HuH-7 (cell line): Measurements from ENCODE around the gene BCLAF3.

Experiments
- DNase-seq: peaks from one replicate; pipeline ENCODE4 v3.0.0; 2011; ENCODE audit warnings: low spot score

BCLAF3 gene

DNA sequence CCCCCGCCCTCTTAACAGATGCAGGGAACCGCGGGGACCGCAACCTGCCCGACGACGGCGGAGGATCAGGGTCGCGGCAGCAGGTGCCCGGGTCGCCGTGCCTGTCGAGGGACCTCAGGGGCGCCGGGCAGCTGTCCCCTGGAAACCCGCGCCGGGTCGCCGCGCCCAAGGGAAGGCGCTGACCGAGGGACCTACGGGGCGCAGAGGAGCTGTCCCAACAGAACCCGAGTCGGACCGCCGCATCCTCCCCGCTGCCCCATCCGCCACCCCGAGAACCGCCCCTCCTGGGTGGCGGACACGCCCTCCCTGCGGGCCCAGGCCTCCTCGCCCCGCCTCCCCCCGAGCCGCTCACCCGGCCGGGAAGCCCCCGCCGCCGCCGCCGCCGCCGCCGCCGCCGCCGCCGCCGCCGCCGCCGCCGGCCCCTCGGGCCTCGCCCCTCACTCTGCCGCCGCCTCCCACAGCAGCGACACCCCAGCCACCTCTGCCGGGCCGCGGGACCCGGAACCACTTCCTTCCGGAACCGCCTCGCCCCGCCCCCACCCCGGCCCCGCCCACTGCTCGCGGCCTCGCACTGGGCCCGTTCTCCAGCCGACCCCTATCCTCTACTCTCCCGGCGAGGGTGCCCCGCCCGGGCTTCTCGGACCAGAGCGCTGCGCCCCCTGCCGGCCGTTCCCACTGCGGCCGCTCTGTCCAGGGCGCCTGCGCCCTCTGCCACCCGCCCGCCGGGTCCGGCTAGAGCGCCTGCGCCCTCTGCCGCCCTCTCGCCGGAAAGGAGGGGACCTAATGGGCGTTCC, at the start of gene BCLAF3:
BCLAF3 (minus strand) TSS at position 506 of the 794 bp plus-strand sequence. CDS start 20,797 bp downstream, outside the sequence.
- peak; percentile 71 for DNase-seq

DNA sequence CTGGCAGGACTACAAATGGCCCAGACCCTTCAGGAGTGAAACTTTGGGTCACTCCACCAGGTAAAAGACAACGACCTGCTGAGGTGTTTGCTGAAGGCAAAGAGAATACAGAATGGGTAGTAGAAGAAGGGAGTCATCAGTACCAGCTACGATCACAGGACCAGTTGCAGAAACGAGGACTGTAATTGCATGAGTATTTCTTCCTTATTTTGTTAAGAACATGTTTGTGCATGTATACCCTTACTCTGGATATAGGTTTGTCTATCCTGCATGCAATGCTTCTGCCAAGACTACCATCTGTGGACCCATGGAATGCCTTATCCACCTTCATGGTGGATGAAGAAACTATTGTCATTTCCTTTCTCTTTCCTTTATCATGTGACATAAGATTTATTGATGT, 48.1 kb upstream of the BCLAF3 start:
- DNase-seq = no peak

DNA sequence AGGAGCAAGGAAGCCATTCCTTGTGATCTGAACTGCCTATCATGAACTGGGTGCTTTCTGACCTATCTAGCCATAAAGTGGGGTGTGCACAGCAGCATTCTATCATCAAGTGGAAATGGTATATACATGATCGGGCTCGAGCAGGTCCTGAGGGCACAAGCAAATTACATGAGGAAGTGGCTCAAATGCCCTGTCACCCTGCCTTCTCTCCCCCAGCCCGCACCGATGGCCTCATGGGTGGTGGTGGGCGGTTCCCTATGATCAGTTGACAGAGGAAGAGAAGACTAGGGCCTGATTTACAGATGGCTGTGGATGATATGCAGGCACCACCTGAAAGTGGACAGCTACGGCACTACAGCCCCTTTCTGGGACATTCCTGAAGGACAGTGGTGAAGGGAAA, 46.3 kb upstream of the BCLAF3 start:
- no peak for DNase-seq

DNA sequence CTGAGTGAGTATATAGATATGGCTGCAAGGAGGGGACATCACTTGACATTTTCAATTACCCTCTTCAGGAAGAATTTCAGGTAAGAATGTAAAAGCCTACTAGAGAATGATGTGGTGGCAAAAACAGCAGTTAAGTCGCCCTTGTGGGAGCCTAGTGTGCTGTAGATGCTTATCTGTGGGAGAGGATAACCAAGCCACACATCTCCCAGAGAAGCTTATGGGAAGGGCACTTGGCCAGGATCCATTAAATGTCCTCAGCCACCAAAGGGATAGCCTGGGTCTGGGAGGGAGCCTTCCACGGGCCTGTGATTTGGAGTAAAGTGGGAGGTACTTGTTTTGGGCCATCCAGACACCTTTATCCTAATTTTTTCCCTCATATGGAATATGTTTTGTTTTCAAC, 41.3 kb upstream of the BCLAF3 start:
- DNase-seq = no peak

DNA sequence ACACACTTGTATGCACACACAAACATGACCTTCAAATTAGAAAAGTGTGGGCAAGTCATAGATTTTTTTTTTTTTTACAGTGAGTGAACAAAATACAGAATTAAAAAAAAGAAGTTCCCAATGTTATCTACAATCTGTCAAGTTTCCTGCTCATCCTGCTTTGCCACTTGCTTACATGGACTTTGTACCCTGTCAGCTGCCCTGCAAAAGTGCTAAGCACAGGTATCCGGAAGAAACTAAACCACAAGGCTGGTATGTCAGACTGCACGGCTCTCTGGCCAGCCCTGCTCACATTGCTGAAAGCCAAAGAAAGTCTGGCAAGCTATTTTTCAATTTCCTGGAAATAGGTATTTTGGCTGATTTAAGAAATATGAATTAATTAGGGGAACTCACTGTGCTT, 38.9 kb upstream of the BCLAF3 start:
- DNase-seq = peak; percentile 27

DNA sequence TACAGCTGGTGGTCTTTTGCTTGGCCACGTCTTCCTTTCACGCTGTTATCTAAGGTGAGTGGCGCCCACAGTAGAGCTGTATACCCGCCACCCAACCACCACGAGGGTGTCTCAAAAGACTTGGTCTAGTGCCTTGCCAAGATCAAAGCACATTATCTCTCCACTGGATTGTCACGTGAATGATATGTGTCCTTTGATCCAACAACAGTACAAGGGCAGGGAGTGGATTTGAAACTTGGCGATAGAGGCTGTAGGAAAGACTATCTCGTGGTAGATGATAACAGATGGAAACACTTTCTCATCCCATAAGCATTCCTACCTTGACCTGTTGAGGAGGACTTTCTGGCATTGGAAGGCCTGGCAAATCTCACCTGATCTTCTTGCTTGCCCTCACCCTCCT, 37.7 kb upstream of the BCLAF3 start:
- no peak for DNase-seq

DNA sequence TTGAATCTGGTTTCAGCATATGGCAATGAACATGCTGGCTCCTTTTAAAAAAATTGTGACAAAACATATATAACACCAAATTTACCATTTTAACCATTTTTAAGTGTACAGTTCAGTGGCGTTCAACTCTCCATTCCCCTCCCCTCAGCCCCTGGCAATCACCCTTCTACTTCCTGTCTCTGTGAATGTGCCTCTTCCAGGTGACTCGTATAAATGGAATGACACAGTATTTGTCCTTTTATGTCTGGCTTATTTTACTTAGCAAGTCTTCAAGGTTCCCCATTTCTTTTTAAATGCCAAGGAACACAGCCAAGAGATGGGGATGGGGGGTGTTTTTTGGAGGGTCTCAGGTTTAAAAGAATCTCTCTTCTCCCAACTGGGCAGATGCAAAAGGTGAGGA, 35.4 kb upstream of the BCLAF3 start:
- DNase-seq = no peak

DNA sequence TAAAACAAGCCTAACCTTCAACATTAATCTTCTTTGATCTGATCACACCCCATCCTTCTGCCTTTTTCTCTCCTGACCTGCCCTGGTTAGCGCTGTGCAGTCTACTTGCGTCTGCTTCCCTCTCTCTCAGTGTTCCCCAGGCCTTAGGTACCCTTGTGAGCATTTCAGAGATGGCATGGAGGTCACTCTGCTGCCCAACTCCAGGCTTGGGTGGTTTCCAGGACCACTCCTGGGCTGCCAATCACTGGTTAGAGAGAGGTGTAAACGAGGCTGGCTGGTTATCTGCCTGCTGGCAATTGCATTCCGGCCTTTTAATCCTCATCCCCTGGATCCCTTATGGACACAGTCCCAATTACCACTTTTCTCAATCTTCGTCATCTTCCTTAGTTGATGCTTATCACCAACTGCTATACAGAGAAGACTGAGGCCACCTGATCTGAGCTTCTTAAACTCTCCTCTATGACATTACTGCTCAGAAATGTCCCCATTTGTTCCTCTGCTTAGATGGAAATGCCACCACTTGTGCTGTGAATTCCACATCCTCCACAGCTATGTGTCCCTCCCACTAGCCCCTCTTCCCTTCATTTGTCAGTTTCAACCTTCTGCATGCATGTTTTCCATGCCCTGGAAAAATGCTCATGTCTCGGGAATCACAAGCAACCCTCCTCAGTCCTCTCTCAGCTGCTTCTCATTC, 29.0 kb upstream of the BCLAF3 start:
- DNase-seq = no peak

DNA sequence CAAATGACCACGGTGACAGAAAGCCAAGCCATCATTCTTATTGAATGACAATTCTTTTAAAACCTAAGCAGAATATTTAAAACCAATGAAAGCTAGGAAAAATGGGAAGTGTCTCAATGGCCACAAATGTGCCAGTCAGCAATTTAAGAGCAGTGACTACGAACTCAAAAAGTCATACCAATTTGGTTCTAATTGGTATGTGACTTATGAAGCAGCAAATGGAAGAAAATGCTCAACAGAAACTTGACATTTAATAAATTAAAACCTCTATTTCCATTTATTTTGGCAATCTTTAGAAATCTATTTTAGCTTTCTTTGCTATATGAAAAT, 25.7 kb upstream of the BCLAF3 start:
- DNase-seq = no peak

DNA sequence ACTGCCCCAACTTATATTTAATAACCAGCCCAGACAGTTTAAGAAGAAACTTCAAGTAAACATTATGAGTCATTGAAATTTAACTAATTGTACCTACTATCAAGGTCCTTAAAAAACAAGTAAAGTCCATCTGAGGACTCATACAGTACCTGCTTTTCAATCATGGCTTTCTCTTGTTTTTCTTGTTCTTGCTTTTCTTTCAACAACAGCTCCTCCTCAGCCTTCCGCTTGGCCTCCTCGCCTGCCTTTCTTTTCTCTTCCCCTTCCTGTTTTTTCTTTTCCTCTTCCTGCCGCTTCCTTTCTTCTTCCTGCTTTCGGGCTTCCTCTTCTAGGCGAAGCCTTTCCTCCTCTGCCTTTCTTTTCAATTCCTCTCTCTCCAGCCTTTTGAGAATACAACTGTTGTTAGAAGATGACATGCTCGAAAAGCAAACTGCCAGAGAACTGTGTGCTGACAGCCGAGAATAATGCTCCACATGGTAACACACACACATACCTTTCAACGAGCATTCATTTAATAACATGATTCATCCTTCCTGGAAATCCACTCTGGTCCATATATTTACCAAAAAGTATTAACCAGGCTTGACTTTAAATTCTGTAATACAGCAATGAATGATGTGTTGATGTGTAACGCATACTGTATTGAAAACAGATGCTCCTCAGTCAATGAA, 25.2 kb upstream of the BCLAF3 start:
- DNase-seq = no peak

DNA sequence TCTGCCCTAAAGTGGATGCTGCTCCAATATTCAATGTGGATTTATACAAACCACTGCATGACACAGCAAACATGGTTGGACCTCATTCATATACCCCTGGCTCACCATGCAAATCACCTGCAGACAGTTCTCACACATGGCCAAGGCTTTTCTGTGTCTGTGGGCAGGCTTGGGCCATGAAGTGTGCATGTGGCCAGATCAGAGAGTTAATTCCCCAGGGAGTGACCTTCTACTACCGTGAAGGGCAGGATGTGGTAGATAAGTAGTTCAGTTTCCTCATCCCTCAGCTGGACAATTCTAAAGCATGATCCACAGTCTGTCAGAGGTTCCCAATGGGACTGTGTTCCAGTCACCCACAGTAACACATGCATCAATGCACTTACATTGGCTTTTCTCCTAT, 24.6 kb upstream of the BCLAF3 start:
- DNase-seq = no peak

DNA sequence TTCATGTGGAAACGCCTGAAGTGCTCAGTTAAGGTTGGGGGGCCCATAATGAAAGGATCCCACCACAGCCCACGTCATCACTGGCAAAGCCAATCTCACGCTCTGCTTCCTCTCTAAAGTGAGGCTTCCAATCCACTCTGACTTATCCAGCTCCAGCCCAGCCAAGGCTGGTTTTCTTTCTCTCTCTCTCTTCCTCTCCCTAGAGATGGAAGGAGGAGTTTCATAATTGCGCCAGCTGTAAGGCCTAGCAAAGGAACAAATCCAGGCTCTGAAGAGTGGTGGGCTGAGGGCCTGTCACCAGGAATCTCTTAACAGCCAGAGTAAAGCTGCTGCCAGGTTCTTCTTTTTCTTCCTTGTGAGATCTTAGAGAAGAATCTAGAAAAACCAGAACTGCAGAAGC, 20.7 kb upstream of the BCLAF3 start:
- DNase-seq = no peak

DNA sequence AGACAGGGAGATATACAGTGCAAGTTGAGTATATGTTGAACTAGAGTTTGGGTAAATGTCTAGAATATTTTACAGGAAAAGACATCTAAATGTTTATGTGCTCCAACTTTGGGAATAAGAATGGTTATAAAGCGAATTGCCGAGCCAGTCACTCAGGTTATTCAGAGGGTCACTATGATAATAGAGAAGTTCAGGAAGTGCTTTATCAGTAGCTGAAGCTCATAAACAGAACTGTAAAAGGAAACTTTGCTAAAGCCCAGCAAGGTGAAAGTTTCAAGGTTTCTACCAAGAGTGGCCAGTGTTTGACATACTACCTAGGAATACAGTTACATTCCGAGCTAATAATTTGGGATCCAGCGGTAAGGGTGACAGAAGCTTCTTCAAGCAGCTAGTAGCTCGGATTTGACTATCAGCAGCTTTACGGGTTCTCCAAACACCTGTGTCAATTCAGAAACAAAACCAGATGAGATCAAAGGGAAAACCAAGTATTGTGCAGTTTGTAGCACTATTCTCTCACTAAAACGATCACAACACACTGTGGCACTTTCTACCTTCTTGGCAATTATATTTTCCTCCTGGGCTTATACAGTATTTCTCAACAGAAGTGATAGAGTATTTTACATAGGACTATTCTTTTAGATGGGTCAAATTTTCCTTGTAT, 17.2 kb upstream of the BCLAF3 start:
- DNase-seq = no peak

DNA sequence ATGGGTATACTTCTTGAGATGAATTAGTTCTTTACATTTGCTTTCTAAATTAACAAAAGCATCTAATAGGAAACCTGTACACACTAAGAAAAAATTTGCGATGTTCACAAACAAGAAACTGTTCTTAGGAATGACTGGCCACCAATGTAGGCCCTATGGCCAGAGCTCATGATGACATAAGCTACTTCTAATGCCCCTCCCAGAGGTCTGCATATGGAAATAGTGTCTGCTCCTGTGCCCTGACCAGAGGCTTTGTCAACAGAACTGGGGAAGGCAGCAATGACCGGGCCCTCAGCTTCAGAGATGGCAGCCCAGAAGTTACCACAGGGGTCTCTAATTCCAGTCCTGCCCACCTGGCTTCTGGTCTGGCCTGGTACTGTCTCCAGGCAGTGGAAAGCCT, 15.0 kb upstream of the BCLAF3 start:
- no peak for DNase-seq

DNA sequence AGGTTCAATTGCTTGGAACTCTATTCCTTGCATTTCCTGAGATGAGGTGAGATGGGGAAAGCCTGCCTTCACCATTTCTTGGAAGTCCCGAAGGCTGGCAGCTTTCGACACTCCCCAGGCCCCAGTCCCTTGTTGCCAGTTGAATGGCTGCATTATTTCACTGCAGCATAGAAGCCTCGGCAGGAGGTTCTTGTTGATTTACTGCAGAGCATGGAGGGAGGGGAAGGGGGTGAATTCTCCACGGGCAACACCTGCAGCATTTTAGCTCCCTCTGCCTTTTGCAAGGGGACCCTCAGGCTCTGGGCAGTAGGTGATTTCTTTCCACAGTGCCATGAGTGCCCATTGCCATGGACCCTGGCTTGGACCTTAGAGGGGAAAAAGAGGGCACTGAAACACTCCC, 10.7 kb upstream of the BCLAF3 start:
- DNase-seq = no peak

DNA sequence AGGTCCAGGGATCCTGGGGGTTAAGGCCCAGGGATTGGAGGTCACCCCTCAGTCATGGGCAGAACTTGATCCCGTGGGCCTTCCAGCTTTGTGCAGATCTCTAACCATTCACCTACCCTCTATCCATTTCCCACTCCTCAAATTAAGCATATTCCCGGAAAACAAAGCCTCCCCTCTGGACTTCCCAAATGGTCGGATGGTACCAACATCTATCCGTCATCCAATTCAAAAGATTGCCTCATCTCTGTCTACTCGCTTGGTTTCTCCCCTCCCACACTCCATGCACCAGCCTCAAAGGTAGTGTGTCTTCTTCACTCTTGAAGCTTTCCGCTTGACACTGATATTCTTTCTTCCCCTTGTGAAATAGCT, 473 bp upstream of the BCLAF3 start:
- no peak for DNase-seq

DNA sequence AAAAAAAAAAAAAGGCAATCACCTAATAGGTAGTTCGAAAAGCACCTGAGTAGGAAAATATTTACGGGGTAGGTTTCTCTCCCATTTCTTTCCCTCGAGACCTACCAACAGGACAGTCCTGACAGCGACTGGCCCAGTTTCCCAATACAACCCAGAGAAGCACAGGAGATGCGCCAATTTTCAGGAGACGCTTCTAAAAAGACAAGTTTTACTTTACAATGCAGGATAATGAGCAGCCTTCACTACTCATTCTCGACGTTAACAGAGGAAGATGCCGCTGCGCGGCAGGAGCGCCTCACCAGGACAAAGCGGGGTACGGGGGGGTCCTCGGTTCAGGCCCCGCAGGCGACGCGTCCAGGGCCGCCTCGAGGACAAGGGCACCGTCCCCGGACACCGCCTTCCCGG, 708 bp downstream of the BCLAF3 start:
- no peak for DNase-seq

DNA sequence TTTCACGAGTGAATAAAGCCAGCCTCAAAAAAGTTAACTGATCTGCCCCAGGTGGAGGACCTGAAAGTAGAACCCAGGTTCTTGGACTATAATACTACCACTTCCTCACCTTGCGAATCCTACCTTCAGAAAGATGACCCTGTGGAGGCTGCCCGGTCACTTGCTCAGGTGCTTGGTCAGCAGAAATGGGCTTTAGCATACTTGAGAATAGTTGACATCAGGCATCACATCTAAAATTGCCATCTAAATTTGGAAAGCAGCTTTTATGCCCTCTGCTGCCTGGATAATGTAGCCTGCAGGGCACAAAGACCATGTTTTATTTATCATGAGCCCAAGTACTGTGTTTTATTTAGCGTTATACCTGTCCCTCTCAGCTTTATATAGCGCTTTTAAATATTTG, 3.0 kb downstream of the BCLAF3 start:
- DNase-seq = no peak

DNA sequence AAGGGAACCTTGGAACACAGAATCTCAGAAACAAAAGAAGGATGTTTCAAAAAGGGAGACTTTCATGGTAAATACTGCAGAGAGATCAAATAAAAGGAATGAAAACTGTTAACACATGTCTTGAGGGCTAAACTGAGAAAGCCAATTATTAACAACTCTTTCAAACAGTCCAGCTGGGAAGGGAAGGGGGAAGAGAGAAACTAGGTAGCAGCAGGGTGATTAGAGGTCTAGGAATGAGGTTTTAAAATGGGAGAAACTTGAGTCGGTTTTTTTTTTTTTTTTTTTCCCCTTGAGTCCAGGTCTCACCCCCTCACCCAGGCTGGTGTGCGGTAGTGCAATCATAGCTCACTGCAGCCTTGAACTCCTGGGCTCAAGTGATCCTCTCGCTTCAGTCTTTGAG, 4.3 kb downstream of the BCLAF3 start:
- DNase-seq = no peak

DNA sequence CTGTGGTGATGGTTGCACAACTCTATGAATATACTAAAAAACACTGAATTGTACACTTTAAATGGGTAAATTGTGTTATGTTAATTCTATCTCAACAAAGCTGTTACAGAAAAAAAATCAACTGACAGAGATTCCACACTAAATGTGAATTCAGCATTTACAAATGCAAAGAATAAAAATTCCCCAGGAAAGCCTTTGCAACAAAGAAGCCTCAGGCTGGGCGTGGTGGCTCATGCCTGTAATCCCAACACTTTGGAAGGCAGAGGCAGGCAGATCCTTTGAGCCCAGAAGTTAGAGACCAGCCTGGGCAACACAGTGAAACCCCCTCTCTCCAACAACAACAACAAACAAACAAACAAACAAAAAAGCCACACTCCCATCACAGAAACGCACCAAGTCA, 8.9 kb downstream of the BCLAF3 start:
- no peak for DNase-seq

DNA sequence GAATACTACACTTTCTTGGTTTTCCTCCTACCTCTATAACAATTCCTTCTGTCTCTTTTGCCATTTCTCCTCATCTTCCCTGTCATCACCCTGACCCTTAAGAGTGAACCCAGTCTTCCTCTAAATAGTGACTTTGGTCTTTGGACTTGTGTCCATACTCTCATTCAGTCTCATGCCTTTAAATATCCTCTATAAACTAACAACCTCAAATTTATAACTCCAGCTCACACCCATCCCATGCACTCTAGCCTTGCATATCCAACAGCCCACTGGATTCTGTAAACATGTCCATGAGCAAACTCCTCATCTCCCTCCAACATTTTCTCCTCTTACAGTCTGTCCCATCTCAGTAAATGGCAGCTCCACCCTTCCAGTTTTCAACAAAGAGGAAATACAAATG, 15.0 kb downstream of the BCLAF3 start:
- no peak for DNase-seq

DNA sequence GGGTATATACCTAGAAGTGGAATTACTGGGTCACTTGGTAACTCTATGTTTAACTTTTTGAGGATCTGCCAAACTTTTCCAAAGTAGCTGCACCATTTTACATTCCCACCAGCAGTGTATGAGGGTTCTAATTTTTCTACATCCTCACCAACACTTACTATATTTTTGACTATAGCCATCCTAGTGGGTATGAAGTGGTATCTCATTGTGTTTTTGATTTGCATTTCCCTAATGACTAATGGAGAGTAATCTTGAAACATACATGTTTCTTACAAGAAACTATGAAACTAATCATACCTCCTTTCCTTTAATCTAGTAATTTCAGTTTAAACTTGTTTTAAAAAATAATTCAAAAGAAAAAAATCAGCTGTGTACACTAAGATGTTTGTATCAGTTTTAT, 17.9 kb downstream of the BCLAF3 start:
- DNase-seq = no peak

DNA sequence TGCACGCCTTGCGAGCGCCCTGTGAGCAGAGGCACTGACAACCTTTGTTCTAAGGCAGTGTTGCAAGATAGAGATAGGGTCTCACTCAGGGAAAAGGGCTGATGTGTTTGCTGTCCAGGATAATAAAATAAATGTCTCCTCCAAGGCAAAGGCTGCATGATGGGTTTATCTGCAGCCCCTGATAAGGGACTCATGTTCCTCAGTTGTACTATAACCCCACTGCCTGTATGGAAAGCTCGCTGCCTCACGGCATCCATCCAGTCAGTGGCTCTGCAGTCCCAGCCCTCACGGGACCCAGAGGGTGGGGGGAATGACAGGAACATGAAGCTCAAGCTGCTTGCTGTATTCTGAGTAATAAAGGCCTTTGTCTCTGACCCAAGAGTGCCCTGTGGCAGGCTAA, 22.6 kb downstream of the BCLAF3 start:
- no peak for DNase-seq
